NCI-H446 (cell line): ENCODE results near the gene E4F1.

ENCODE experiments used
- DNase-seq, 2 experiments: peaks; one replicate each; lab custom pipeline; 2025; lab: John Stamatoyannopoulos, UW

Gene E4F1

DNA sequence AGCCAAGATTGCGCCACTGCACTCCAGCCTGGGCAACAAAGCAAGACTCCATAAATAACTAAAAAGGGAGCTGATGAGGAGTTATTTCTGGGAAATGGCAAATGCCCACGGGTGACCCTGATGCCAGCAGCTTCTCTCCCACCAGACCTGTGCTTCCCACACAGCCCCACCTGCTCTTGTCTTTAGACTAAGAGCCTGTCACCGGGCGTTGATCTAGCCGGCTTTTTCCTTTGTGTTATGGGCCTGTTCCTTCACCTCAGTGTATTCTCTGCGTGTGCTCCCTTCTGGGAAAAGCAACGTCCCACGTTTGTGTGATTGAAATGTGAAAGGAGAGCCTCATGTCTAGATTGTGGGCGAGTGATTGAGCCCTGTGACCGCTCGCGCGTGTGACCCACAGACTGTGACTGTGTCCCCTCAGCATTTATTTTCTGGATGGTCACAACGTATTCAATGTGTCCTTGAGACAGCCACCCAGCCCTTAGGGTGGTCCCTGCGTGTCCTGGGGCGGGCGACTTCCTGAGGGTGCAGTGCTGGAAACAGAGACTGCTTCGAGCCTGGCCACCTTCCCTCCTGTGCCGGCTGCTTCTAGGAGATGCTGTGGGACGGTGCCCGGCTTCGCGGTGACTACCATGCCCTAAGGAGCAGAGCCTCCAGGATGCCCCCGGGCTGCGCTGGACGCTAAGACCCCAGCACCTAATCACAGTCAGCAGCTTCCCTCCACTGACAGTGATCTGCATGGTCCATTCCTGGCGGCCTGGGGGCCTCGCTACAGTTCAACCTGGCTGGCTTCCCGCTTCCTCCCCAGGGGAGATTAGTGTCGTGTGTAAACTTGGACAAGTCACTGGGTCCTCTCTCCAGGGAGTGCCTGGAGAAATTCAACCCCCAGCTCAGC, 52.3 kb downstream of the E4F1 start:
- DNase-seq: no peak

DNA sequence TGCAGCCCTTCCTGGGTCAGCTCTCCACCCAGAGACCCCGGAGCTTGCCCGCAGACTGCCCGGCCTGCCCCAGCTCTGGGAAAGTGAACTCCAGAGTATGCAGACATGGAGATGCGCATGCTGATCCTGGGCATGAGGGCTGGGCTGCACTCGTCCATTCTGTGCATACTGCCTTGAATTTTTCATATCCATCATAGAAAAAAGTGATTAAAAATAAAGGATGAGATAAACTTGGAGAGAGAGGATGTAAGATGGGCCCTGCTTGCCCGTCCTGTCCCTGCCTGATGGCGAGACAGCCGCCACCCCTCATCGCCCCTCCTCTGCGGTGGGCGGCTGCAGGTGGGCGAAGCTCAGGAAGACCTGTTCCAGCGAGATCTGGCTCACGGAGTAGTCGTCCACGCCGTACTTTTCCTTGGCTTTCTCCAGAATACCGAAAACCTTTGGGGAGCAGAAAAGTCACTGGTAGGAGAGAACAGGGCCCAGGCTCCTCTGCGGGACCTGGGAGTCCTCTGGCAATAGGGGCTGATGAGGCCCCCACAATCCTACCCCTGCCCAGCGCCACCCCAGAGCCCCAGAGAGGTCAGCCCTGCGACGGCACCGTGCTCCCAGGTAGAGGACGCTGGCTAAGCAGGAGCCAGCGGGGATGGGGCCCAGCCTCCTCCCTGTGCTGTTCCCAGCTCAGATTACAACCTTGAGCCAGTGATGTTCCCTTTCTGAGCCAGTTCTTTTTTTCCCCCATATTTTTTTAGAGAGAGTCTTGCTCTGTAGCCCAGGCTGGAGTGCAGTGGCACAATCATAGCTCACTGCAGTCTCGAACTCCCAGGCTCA, 53.2 kb downstream of the E4F1 start:
- no peak for DNase-seq

DNA sequence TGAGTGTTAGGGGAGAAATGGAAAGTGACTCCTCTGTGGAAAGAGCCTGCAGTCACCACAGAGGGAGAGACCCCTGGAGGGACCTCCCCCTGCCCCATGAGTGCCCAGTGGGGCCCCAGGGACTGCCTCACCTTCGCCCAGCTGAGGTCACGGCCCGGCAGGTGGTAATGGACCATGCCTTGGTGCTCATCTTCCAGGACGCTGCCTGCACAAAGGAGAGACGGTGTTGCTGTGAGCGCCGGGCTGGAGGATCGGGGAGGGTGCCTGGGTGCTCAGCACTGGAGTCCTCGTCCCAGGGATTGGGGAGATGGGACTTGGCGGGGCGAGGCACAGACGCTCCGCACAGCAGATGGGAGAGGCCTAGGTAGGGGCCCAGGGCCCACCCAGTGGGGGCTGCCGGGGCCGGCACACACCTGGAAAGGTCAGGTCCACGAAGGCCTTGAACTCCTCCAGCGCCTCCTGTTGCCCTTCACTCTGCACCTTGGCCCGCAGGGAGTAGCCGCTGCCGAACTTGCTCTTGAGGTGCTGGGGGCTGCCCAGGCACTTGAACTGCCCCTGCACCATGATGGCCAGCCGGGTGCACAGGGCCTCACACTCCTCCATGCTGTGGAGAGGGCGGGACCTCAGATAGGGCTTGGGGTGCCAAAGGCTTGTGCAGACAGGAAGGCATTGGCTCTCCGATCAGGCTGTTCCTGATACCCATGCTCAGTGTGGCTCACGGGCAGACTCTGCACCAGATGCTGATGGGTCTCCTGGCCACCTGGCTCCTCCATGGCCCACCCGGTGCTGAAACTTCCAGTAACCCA, 54.3 kb downstream of the E4F1 start:
- DNase-seq: no peak

GRCh38 chr16:2278272-2278608, 54.8 kb downstream of the E4F1 start:
- no peak for DNase-seq

GRCh38 chr16:2278956-2279800, 55.8 kb downstream of the E4F1 start:
- no peak for DNase-seq

- no peak for DNase-seq
Observed at GRCh38 chr16:2280461-2280860, 57.1 kb downstream of the E4F1 start.

DNA sequence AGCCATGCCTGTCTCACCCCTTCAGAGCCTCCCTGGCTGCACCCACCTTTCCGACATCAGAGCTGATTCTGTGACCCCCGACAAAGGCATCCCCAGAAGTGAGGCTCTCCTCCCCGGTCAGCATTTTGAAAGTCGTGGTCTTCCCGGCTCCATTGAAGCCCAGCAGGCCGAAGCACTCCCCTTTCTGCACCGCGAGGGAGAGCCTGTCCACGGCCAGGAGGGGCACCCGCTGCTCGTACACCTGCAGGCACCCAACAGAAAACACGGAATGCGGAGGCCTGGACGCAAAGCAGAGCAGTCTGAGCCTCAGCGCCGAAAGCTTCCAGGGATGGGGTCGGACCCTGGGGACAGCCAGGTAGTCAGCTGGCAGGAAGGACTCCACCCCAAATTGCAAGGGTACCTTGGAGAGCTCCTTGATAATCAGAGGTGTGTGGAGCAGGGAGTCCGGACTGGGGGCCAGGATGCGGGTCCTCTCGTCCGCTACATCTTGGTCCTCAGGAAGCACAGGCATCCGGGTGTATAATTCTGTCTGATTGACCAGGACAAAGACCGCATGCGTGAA, 57.7 kb downstream of the E4F1 start:
- DNase-seq: no peak

DNA sequence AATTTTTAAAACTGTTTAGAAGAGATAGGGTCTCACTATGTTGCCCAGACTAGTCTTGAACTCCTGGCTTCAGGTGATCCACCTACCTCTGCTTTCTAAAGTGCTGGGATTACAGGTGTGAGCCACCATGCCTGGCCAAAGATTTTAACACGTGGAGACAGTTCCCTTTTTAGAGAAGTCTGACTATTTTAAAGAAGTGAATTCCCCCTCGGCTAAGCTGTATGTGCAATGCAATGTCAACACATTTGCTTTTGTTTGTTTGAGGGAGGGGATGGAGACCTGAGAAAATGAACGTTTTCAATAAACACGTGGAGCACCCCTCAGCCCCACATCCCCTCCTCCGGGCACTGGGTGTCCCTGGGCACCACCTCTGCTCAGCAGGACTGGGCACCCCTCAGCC, 58.9 kb downstream of the E4F1 start:
- no peak for DNase-seq

DNA sequence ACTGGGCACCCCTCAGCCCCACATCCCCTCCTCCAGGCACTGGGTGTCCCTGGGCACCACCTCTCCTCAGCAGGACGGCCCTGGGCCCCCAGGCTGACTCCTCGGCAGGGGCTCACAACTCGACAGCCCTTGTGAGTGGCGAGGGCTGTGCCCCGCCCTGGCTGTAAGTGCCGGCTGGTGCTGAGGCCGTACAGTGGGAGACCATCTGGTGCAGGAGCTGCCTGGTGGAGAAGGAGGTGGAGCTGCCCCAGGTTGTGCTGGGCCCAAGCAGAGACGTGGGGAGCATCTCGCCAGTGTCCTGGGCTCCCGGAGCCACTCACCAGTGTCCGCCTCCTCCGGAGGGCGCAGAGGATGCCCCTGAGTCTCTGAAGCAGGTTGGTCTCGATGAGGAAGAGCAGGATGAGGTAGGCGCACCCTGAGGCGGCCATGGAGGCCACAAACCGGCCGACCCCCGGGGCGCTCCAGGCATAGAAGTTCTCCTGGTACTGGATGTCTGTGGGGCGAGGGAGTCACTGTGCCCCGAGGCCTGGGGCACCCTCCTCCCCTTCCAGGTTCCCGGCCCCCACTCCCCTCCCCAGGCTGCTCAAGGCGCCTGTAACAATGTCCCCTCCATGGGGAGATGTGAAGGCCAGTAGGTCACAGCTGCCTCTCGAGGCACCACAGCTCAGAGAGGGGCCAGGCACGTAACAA, 59.6 kb downstream of the E4F1 start:
- DNase-seq: no peak

DNA sequence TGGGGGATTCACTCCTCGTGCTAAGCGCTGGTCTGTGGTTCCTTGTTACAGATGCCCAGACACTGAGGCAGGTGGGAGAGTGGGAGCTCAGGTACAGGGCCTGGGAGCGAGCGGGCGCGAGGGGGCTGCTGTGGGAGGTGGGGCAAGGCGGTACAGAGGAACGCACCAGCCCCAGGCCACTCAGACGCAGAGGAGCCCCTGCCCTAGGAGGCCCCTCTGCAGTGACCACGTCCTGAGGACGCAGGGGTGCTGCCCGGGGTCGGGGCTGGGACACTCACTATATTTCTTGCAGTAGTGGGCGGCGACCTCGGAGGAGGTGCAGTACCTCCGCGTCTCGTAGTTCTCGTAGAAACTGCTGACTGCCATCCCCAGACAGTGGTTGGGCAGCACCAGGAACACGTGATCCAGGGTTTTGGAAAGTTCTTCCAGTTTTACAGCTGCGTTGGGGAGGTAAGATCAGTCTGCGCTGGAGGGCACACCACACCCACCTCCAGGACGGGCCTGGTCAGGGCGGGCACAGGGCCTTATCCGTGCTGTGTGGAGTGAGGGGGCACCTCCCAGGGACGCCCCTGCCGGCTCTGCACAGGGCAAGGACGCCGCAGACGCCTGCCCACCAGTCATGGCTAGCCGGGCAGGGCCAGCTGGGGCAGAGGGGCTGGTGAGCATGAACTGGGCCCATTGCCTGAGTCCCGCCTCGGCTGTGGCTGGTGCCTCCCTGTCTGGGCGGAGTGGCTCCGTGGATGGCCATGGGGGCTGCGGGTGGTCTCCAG, 60.8 kb downstream of the E4F1 start:
- DNase-seq: no peak

DNA sequence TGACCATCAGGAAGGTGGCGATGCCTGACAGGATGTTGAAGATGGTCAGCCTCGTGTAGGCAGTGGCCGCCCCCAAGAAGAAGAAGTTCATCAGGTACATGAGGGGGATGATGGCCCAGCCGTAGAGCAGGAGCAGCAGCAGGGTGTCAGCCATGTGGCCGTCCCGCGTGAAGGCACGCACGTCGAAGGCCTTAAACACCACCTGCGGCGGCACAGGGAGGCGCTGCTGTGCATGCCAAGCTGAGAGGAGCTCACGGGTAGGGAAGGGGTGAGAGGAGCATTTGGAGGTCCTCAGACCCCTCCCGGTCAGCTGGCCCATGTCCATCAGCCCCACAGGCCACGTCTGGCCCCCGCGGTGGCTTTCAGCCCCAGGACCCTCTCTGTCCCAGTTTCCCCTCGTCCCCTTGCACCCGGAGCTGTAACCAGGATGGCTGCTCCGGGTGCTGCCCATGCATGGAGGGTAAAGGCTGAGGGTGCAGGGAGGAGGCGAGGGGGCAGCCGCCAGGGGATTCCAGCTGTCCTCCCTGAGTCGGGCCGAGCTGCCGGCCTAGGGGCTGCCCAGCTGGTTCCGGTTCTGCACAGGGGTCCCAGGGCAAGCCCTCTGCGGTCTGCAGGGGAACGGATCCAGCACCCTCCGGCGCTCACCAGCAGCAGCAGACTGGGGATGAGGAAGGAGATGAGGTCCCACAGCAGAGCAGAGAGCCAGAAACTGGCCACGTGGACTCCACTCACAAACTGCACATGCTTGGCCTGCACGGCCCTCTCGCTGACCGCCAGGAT, 61.6 kb downstream of the E4F1 start:
- DNase-seq: no peak
